K562 (cell line): Measurements from ENCODE around the gene ZDHHC8. TPM values are rescaled to one million over a fixed set of nuclear protein-coding genes. Genes with fewer than 3 reads are reported as not detected.

Source experiments
- CSDE1 ChIP-seq, 2 experiments: fragments of 450-650 bp; IDR thresholded peaks; 2 replicates each; pipeline ENCODE4 v1.6.1; 2016; ENCODE audit warnings: mild to moderate bottlenecking in 1 of 2
- CTCF ChIP-seq, 3 experiments: IDR thresholded peaks in 2 of 3; conservative IDR thresholded peaks in 1 of 3; 2 replicates each; pipeline ENCODE4 v1.5.1; 2011 to 2012; ENCODE audit warnings: low read length in 3 of 3, mild to moderate bottlenecking in 3 of 3, control low read depth in 2 of 3, improper control_type of control experiment in 1 of 3, inconsistent platforms in 1 of 3, low read depth in 1 of 3, mixed read lengths in 1 of 3, moderate library complexity in 1 of 3; ENCODE audit not compliant: insufficient read depth in 2 of 3
- E4F1 ChIP-seq: fragments of 250-450 bp; sonication (Bioruptor Pico); IDR thresholded peaks from 2 replicates; pipeline ENCODE4 v1.5.0; 2021; ENCODE audit warnings: mild to moderate bottlenecking, borderline replicate concordance
- ETV5 ChIP-seq: sonication (generic); formaldehyde crosslinking; IDR thresholded peaks from 2 replicates; pipeline ENCODE4 v1.4.0; 2020; ENCODE audit warnings: low read depth, mild to moderate bottlenecking, missing genetic modification reagents
- GTF3C2 ChIP-seq: IDR thresholded peaks from 3 replicates; pipeline ENCODE4 v1.6.1; 2011; ENCODE audit warnings: borderline replicate concordance, mild to moderate bottlenecking, moderate library complexity; ENCODE audit not compliant: insufficient read length; ENCODE audit errors: extremely low read depth
- HNRNPUL1 ChIP-seq: fragments of 200-400 bp; formaldehyde crosslinking; IDR thresholded peaks from 2 replicates; pipeline ENCODE4 v1.6.1; 2017; ENCODE audit warnings: low read length
- ILF3 ChIP-seq: fragments of 450-650 bp; IDR thresholded peaks from 2 replicates; pipeline ENCODE4 v1.6.1; 2018; ENCODE audit warnings: antibody characterized with exemption, mild to moderate bottlenecking, moderate library complexity, borderline replicate concordance
- KLF16 ChIP-seq: IDR thresholded peaks from 2 replicates; pipeline ENCODE4 v1.6.1; 2016; ENCODE audit warnings: antibody characterized with exemption
- MLX ChIP-seq, 2 experiments: fragments of 450-650 bp in 1 of 2; sonication (generic) in 1 of 2; formaldehyde crosslinking; conservative IDR thresholded peaks; 2 replicates each; pipeline versions ENCODE4 v1.4.0 to v1.8.1; 2020 to 2022; ENCODE audit warnings: mild to moderate bottlenecking in 1 of 2, missing genetic modification reagents in 1 of 2
- NBN ChIP-seq: fragments of 450-650 bp; IDR thresholded peaks from 2 replicates; pipeline ENCODE4 v1.6.1; 2016; ENCODE audit warnings: low read depth, mild to moderate bottlenecking
- PHF8 ChIP-seq: fragments of 200-600 bp; sonication (generic); IDR thresholded peaks from 2 replicates; pipeline ENCODE4 v1.6.1; 2012; ENCODE audit warnings: mixed run types, mild to moderate bottlenecking, inconsistent platforms, low read length, moderate library complexity, borderline replicate concordance
- TOE1 ChIP-seq, 2 experiments: fragments of 450-650 bp in 1 of 2; sonication (generic) in 1 of 2; formaldehyde crosslinking in 1 of 2; IDR thresholded peaks; 2 replicates each; pipeline versions ENCODE4 v1.7.1 to v1.8.0; 2016 to 2022; ENCODE audit warnings: borderline replicate concordance in 2 of 2, mild to moderate bottlenecking in 2 of 2, antibody characterized with exemption in 1 of 2, inconsistent platforms in 1 of 2, low read depth in 1 of 2, missing genetic modification reagents in 1 of 2, moderate library complexity in 1 of 2
- ZBTB34 ChIP-seq: fragments of 250-450 bp; sonication (Bioruptor Pico); IDR thresholded peaks from 2 replicates; pipeline ENCODE4 v1.8.0; 2021; ENCODE audit warnings: mild to moderate bottlenecking, moderate library complexity
- polyA plus RNA-seq, 8 experiments: library from polyadenylated mRNA; depleted of rRNA in 4 of 8; stranded (reverse) in 5 of 8; unstranded in 3 of 8; fragments of >200 nt; fragmentation: Nextera tagmentation in 2 of 8; fragmentation: Illumina TruSeq in 1 of 8; extraction: Ambion mirVana in 2 of 8; extraction: Trizol in 1 of 8; gene quantifications; 2 replicates each; pipeline versions ENCODE4 v1.2.1 to v1.2.3, GENCODE V29; 2011 to 2014; ENCODE audit warnings: inconsistent platforms in 1 of 8, missing spikeins in 1 of 8
- total RNA-seq, 7 experiments: library from RNA; depleted of rRNA in 6 of 7; stranded (reverse); fragments of >200 nt in 6 of 7; fragmentation: Illumina TruSeq in 2 of 7; extraction: Trizol in 2 of 7; gene quantifications; 2 replicates each; pipeline versions ENCODE4 v1.2.1 to v1.2.3, GENCODE V29; 2011 to 2021; ENCODE audit warnings: low replicate concordance in 1 of 7
- TF ChIP-seq, protein P1 (sequence below): fragments of 450-650 bp; IDR thresholded peaks from 2 replicates; pipeline ENCODE4 v1.6.1; 2016; ENCODE audit warnings: missing biosample characterization, missing genetic modification characterization

ZDHHC8 gene
- total and polyA plus RNA-seq, 9 of the 15 experiments (the other 6 are each of a cell fraction or from before 2014, with no cell fraction given) = 0.04 to 109 (median 16.4) TPM

GRCh38 chr22:20130731-20131596 is 640 bp upstream of the ZDHHC8 start (continued):
- peak; percentile 93 for TF ChIP-seq TOE1 (IDR thresholded peaks at IDR 0.05; ENCODE audit: borderline replicate concordance)
- TF ChIP-seq TOE1 (CRISPR knock-in tag; IDR thresholded peaks at IDR 0.05; ENCODE audit: borderline replicate concordance, low read depth) = no peak
- TF ChIP-seq ILF3 = no peak
- TF ChIP-seq CTCF (IDR thresholded peaks at IDR 0.05 in 2 of 3, conservative IDR thresholded peaks at IDR 0.05 in 1 of 3; ENCODE audit: insufficient read depth in 2 of 3, low read depth in 1 of 3, low read length in 3 of 3) = no peak
- no peak for TF ChIP-seq ETV5
- no peak for TF ChIP-seq CSDE1 (IDR thresholded peaks at IDR 0.05)
- 0 out of 2 replicates have a peak, but pooled peaks have one; percentile 22 for TF ChIP-seq ZBTB34 (CRISPR knock-in tag)
- no peak for TF ChIP-seq KLF16
- TF ChIP-seq GTF3C2 = no peak
- TF ChIP-seq, protein P1, sequence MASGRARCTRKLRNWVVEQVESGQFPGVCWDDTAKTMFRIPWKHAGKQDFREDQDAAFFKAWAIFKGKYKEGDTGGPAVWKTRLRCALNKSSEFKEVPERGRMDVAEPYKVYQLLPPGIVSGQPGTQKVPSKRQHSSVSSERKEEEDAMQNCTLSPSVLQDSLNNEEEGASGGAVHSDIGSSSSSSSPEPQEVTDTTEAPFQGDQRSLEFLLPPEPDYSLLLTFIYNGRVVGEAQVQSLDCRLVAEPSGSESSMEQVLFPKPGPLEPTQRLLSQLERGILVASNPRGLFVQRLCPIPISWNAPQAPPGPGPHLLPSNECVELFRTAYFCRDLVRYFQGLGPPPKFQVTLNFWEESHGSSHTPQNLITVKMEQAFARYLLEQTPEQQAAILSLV (tag) = no peak
- TF ChIP-seq MLX (CRISPR knock-in tag; conservative IDR thresholded peaks at IDR 0.05) = peak; percentile 11 to 59; a peak in 2 of 4 replicates
- no peak for TF ChIP-seq NBN
- no peak for TF ChIP-seq HNRNPUL1
- no peak; the same call in 1 of the 2 replicates for TF ChIP-seq E4F1 (CRISPR knock-in tag)
- TF ChIP-seq PHF8 = peak; percentile 79; the same call in 1 of the 2 replicates
